ENCODE data around the gene TLR7. TPM values are rescaled to one million over a fixed set of nuclear protein-coding genes. Genes with fewer than 3 reads are reported as not detected.

The TLR7 gene
- total RNA-seq, 1 experiment from 2014 or later = not detected

DNA sequence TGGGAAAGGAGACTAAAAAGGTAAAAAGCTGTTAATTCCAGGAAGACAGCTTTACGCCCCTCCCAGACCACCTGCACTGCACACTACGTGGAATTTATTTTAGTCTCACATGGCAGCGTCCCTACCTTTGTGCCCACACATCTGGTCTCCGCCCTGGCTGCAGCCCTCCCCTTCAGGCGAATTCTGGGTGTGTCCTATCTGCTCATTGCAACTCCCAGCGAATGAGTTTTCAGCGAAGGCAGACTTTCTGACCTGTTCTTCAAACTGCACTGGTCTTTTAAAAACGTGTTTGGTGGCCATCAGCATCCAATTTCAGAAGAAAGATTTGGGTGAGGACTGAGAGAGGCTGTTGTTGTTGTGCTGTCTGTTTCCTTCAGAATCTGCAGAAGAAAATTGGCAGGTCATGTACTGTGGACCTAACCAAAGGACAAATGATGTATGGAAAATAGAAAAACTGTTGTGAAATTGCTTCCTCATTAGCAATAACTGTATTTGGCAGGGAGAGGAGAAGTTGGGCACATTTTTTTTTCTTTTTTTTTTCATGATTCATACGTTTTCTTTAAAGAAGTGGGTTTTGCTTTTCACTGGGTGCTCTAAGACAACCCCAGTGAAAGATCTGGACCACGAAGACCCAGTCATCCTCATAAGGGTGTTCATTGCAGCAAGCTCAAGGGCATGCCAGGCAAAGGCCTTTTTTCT lies 43.7 kb downstream of the TLR7 start:
- Histone ChIP-seq H3K27ac (ENCODE audit: insufficient read length, low read depth, low read length) (no peak overlapping the region), H3K23me2 (ENCODE audit: insufficient read length, low read depth, low read length, poor library complexity, severe bottlenecking) (no peaks in the 10 kb centered on the region), H3K9ac (ENCODE audit: extremely low read depth, insufficient read length, low read length) (no peak overlapping the region), H3K79me1 (ENCODE audit: insufficient read depth, low read depth, low read length, poor library complexity, severe bottlenecking) (no peaks in the 10 kb centered on the region), H2BK20ac (ENCODE audit: low read depth, low read length, poor library complexity, severe bottlenecking) (no peak overlapping the region), H3K4me1 (ENCODE audit: insufficient read depth, low read length) (no peaks in the 10 kb centered on the region), H3K18ac (ENCODE audit: insufficient read length, low read depth, low read length) (no peak overlapping the region), H3K9me3 (ENCODE audit: control insufficient read depth, low read depth, low read length) (no peaks in the 10 kb centered on the region), H2BK5ac (ENCODE audit: insufficient read length, low read length) (no peak overlapping the region), H4K5ac (ENCODE audit: insufficient read length, low read depth, low read length) (no peak overlapping the region), H3K14ac (ENCODE audit: insufficient read depth, low read length) (no peak overlapping the region), H4K20me1 (ENCODE audit: control insufficient read depth, insufficient read depth, insufficient read length) (no peaks in the 10 kb centered on the region), H4K8ac (replicated peaks; ENCODE audit: insufficient read length, low read depth, low read length) (no peak overlapping the region), H4K91ac (ENCODE audit: insufficient read length, low read depth, low read length) (no peak overlapping the region), H2AFZ (ENCODE audit: low read length) (no peak overlapping the region), H3K4ac (ENCODE audit: low read depth, low read length) (no peak overlapping the region), H3K56ac (ENCODE audit: insufficient read length, low read depth, low read length) (no peak overlapping the region), H3K27me3 (ENCODE audit: insufficient read depth, low read length) (no peaks in the 10 kb centered on the region), H3K23ac (ENCODE audit: insufficient read length, low read depth, low read length) (no peak overlapping the region), H3K79me2 (ENCODE audit: insufficient read depth, low read length) (0 out of 2 replicates have a peak, but pooled peaks cover 1% of the 10 kb centered on the region), H2BK120ac (ENCODE audit: low read depth, low read length, poor library complexity, severe bottlenecking) (no peak overlapping the region), H2BK12ac (ENCODE audit: insufficient read length, low read depth, low read length) (no peak overlapping the region), H2AK5ac (ENCODE audit: insufficient read length, low read length) (no peak overlapping the region), H3T11ph (ENCODE audit: low read length) (no peak overlapping the region), H3K4me2 (ENCODE audit: insufficient read depth, insufficient read length, low read length) (no peak overlapping the region), H2BK15ac (ENCODE audit: low read depth, low read length) (no peak overlapping the region)
- no CpG with 5 or more reads among the region's 10 CpGs for WGBS (ENCODE audit: extremely low coverage, insufficient read length, low lambda C conversion rate)
- Mint-ChIP-seq H3K4me3 (no peak overlapping the region), H3K27me3 (ENCODE audit: low read depth) (peaks cover 4% of the 10 kb centered on the region; the same call in 1 of the 2 replicates), H3K27ac (no peak overlapping the region), H3K9me3 (peaks cover 61 to 66% of the 10 kb centered on the region in 2 experiments), H3K36me3 (ENCODE audit: insufficient read depth in 1 of 3, low read depth in 3 of 3) (peaks cover 0 to 3% (median 2%) of the 10 kb centered on the region in 3 experiments; a peak in 2 of 7 replicates), H3K4me1 (no peaks in the 10 kb centered on the region)
- TF ChIP-seq, protein P1, sequence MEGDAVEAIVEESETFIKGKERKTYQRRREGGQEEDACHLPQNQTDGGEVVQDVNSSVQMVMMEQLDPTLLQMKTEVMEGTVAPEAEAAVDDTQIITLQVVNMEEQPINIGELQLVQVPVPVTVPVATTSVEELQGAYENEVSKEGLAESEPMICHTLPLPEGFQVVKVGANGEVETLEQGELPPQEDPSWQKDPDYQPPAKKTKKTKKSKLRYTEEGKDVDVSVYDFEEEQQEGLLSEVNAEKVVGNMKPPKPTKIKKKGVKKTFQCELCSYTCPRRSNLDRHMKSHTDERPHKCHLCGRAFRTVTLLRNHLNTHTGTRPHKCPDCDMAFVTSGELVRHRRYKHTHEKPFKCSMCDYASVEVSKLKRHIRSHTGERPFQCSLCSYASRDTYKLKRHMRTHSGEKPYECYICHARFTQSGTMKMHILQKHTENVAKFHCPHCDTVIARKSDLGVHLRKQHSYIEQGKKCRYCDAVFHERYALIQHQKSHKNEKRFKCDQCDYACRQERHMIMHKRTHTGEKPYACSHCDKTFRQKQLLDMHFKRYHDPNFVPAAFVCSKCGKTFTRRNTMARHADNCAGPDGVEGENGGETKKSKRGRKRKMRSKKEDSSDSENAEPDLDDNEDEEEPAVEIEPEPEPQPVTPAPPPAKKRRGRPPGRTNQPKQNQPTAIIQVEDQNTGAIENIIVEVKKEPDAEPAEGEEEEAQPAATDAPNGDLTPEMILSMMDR (conservative IDR thresholded peaks at IDR 0.05) = no peak
- no peak for DNase-seq
